Endometrial microvascular endothelial cells (primary cell): ENCODE data around the gene PDPN. TPM values are rescaled to one million over a fixed set of nuclear protein-coding genes. Genes with fewer than 3 reads are reported as not detected.

Source experiments
- in situ Hi-C: cut with HindIII; loops from 2 replicates; pipeline ENCODE4 v1.10.0; 2017; ENCODE audit warnings: low sequenced_read_pairs, low pct_unique_long_range_greater_than_20kb; ENCODE audit errors: inconsistent ontology term
- total RNA-seq: library from RNA; depleted of rRNA; stranded (reverse); fragments of >200 nt; gene quantifications from one replicate; pipeline ENCODE4 v1.2.3, GENCODE V29; 2015; ENCODE audit errors: inconsistent ontology term

Gene PDPN
- total RNA-seq, 1 donor from 2014 or later: not detected

GRCh38 chr1:13604176-13604575 lies 20.5 kb downstream of the PDPN start:
- in situ Hi-C loops: no loop called here

GRCh38 chr1:13604721-13605120 lies 21.1 kb downstream of the PDPN start:
- in situ Hi-C loops: no loop called here

GRCh38 chr1:13605159-13605558 lies 21.5 kb downstream of the PDPN start:
- in situ Hi-C loops: no loop called here

- in situ Hi-C loops: no loop called here
Observed at GRCh38 chr1:13607002-13607401, 23.4 kb downstream of the PDPN start.

- in situ Hi-C loops: no loop called here
Observed at GRCh38 chr1:13616234-13616633, 32.6 kb downstream of the PDPN start.

GRCh38 chr1:13617108-13617507 lies 33.5 kb downstream of the PDPN start:
- in situ Hi-C loops: no loop called here

GRCh38 chr1:13617773-13618172 lies 34.1 kb downstream of the PDPN start:
- in situ Hi-C loops: no loop called here

GRCh38 chr1:13618483-13618882 lies 34.9 kb downstream of the PDPN start:
- in situ Hi-C loops: no loop called here

- in situ Hi-C loops: no loop called here
Observed at GRCh38 chr1:13619909-13620308, 36.3 kb downstream of the PDPN start.

- in situ Hi-C loops: no loop called here
Observed at GRCh38 chr1:13620825-13621224, 37.2 kb downstream of the PDPN start.

GRCh38 chr1:13622446-13622845 lies 38.8 kb downstream of the PDPN start:
- in situ Hi-C loops: no loop called here

GRCh38 chr1:13623021-13623637 lies 39.5 kb downstream of the PDPN start:
- in situ Hi-C loops: no loop called here

- in situ Hi-C loops: no loop called here
Observed at GRCh38 chr1:13624526-13624925, 40.9 kb downstream of the PDPN start.

GRCh38 chr1:13627127-13627526 lies 43.5 kb downstream of the PDPN start:
- in situ Hi-C loops: no loop called here

- in situ Hi-C loops: no loop called here
Observed at GRCh38 chr1:13628218-13628617, 44.6 kb downstream of the PDPN start.

GRCh38 chr1:13628711-13629110 lies 45.1 kb downstream of the PDPN start:
- in situ Hi-C loops: no loop called here

GRCh38 chr1:13642306-13643004 lies 58.8 kb downstream of the PDPN start:
- in situ Hi-C loops: no loop called here

- in situ Hi-C loops: no loop called here
Observed at GRCh38 chr1:13643017-13643416, 59.4 kb downstream of the PDPN start.

- in situ Hi-C loops: no loop called here
Observed at GRCh38 chr1:13646521-13646920, 62.9 kb downstream of the PDPN start.

- in situ Hi-C loops: no loop called here
Observed at GRCh38 chr1:13651279-13651678, 67.6 kb downstream of the PDPN start.

GRCh38 chr1:13652238-13652637 lies 68.6 kb downstream of the PDPN start:
- in situ Hi-C loops: no loop called here
